SK-N-SH (cell line): Measurements from ENCODE around the gene TMED9. TPM values are rescaled to one million over a fixed set of nuclear protein-coding genes. Genes with fewer than 3 reads are reported as not detected.
A peak's percentile ranks its signal among the peaks of the same experiment; 100 is the strongest.

Source experiments
- CTCF ChIA-PET: fragments of 300-600, 350-600 bp; formaldehyde crosslinking; extraction: SDS; loops from one replicate; lab custom pipeline; 2021; lab: Yijun Ruan, JAX
- POLR2A ChIA-PET: fragments of 350-600 bp; sonication (Branson Sonifier 250); formaldehyde crosslinking; extraction: SDS; loops from one replicate; lab custom pipeline; 2020; ENCODE audit warnings: antibody characterized with exemption, inconsistent platforms; lab: Yijun Ruan, JAX
- DNase-seq: peaks from one replicate; pipeline ENCODE4 v3.0.0; 2012
- H2AFZ ChIP-seq: fragments of 200-600 bp; sonication (generic); 2 replicates; pipeline ENCODE4 v1.8.1; 2016; ENCODE audit warnings: antibody characterized with exemption, mild to moderate bottlenecking, low read depth
- H3F3A ChIP-seq: fragments of 200-600 bp; sonication (generic); replicated peaks from 2 replicates; pipeline ENCODE3; 2016; ENCODE audit warnings: antibody characterized with exemption, mild to moderate bottlenecking; ENCODE audit not compliant: insufficient read depth
- H3K27ac ChIP-seq, 2 experiments: fragments of 200-500 bp in 1 of 2; fragments of 200-600 bp in 1 of 2; sonication (Bioruptor generic) in 1 of 2; sonication (generic), shearing (Covaris generic) in 1 of 2; 2 replicates each; pipeline versions ENCODE4 v1.5.1 to v1.6.1; 2014 to 2016; ENCODE audit warnings: low read depth in 2 of 2, inconsistent platforms in 1 of 2, low read length in 1 of 2, mild to moderate bottlenecking in 1 of 2, mixed read lengths in 1 of 2
- H3K27me3 ChIP-seq: fragments of 200-600 bp; sonication (generic), shearing (Covaris generic); 2 replicates; pipeline ENCODE4 v1.6.1; 2016; ENCODE audit warnings: mixed run types; ENCODE audit not compliant: insufficient read depth
- H3K36me3 ChIP-seq, 2 experiments: fragments of 200-500 bp in 1 of 2; fragments of 200-600 bp in 1 of 2; sonication (Bioruptor generic) in 1 of 2; sonication (generic) in 1 of 2; replicated peaks in 1 of 2; 2 replicates each; pipeline versions ENCODE3 to v1.5.1; 2014 to 2016; ENCODE audit warnings: low read length in 1 of 2, mild to moderate bottlenecking in 1 of 2; ENCODE audit not compliant: insufficient read depth in 2 of 2, control insufficient read depth in 1 of 2
- H3K4me1 ChIP-seq, 2 experiments: fragments of 200-500 bp in 1 of 2; fragments of 200-600 bp in 1 of 2; sonication (Bioruptor generic) in 1 of 2; sonication (generic), shearing (Covaris generic) in 1 of 2; 2 replicates each; pipeline versions ENCODE4 v1.5.1 to v1.6.1; 2014 to 2016; ENCODE audit warnings: low read depth in 1 of 2, low read length in 1 of 2, mixed run types in 1 of 2; ENCODE audit not compliant: insufficient read depth in 2 of 2, control insufficient read depth in 1 of 2
- H3K4me2 ChIP-seq: fragments of 200-600 bp; sonication (generic), shearing (Covaris generic); 2 replicates; pipeline ENCODE4 v1.6.1; 2017; ENCODE audit warnings: mixed run types
- H3K4me3 ChIP-seq, 2 experiments: fragments of 200-500 bp in 1 of 2; fragments of 200-600 bp in 1 of 2; sonication (Bioruptor generic) in 1 of 2; sonication (generic), shearing (Covaris generic) in 1 of 2; 2 replicates each; pipeline versions ENCODE4 v1.5.1 to v1.8.1; 2014 to 2016; ENCODE audit warnings: low read depth in 2 of 2, inconsistent platforms in 1 of 2, low read length in 1 of 2, mild to moderate bottlenecking in 1 of 2, mixed read lengths in 1 of 2, moderate library complexity in 1 of 2
- H3K79me2 ChIP-seq: fragments of 200-600 bp; sonication (generic); 2 replicates; pipeline ENCODE4 v1.8.1; 2017; ENCODE audit warnings: mild to moderate bottlenecking; ENCODE audit not compliant: insufficient read depth
- H3K9ac ChIP-seq: fragments of 200-600 bp; sonication (generic); 2 replicates; pipeline ENCODE4 v1.6.1; 2017; ENCODE audit warnings: mixed run types
- H3K9me2 ChIP-seq: fragments of 200-600 bp; sonication (generic); 2 replicates; pipeline ENCODE4 v1.6.1; 2017; ENCODE audit warnings: mixed run types
- H3K9me3 ChIP-seq: fragments of 200-600 bp; sonication (generic); 2 replicates; pipeline ENCODE4 v1.6.1; 2017; ENCODE audit warnings: mixed run types, mild to moderate bottlenecking, moderate library complexity
- H4K20me1 ChIP-seq: fragments of 200-600 bp; sonication (generic); 2 replicates; pipeline ENCODE4 v1.6.1; 2017; ENCODE audit warnings: mild to moderate bottlenecking, mixed run types; ENCODE audit not compliant: insufficient read depth
- CHD2 ChIP-seq: fragments of 150-350 bp; IDR thresholded peaks from 2 replicates; pipeline ENCODE4 v1.6.1; 2018; ENCODE audit warnings: low read length; ENCODE audit not compliant: partially characterized antibody
- GABPA ChIP-seq: IDR thresholded peaks from 2 replicates; pipeline ENCODE4 v1.4.0; 2012; ENCODE audit warnings: low read depth, mild to moderate bottlenecking
- GATA2 ChIP-seq: sonication (generic); formaldehyde crosslinking; IDR thresholded peaks from 2 replicates; pipeline ENCODE4 v1.5.0; 2020; ENCODE audit warnings: mild to moderate bottlenecking, missing genetic modification reagents
- MXI1 ChIP-seq: IDR thresholded peaks from 2 replicates; pipeline ENCODE4 v1.6.1; 2012; ENCODE audit warnings: mild to moderate bottlenecking, low read depth, low read length, improper control_type of control experiment
- NRF1 ChIP-seq: IDR thresholded peaks from 2 replicates; pipeline ENCODE4 v1.6.1; 2012; ENCODE audit warnings: low read depth, mild to moderate bottlenecking, low read length
- POLR2AphosphoS5 ChIP-seq: IDR thresholded peaks from 2 replicates; pipeline ENCODE4 v1.6.1; 2012; ENCODE audit warnings: low read depth, low read length
- RAD21 ChIP-seq: IDR thresholded peaks from 2 replicates; pipeline ENCODE4 v1.6.1; 2012; ENCODE audit warnings: mild to moderate bottlenecking, low read length
- RCOR1 ChIP-seq: fragments of 150-350 bp; IDR thresholded peaks from 2 replicates; pipeline ENCODE4 v1.6.1; 2017; ENCODE audit warnings: antibody characterized with exemption, low read length
- RXRA ChIP-seq: IDR thresholded peaks from 2 replicates; pipeline ENCODE4 v1.4.0; 2012; ENCODE audit warnings: low read depth, mild to moderate bottlenecking, borderline replicate concordance
- SIN3A ChIP-seq: IDR thresholded peaks from 2 replicates; pipeline ENCODE4 v1.6.1; 2012; ENCODE audit warnings: low read depth, mild to moderate bottlenecking, low read length, moderate library complexity, borderline replicate concordance
- TAF1 ChIP-seq: IDR thresholded peaks from 2 replicates; pipeline ENCODE4 v1.6.1; 2012; ENCODE audit warnings: low read depth, mild to moderate bottlenecking, low read length, moderate library complexity, borderline replicate concordance
- WGBS: methylation state at CpG from one replicate; pipeline ENCODE4 v1.1.6; 2017; ENCODE audit warnings: low lambda C conversion rate; 5-methylcytosine and 5-hydroxymethylcytosine counted together
- polyA plus RNA-seq, 3 experiments: library from polyadenylated mRNA; depleted of rRNA; stranded (reverse); fragments of >200 nt; gene quantifications; 2 replicates each; pipeline ENCODE4 v1.2.3, GENCODE V29; 2012
- TF ChIP-seq, protein P1 (sequence below): IDR thresholded peaks from 2 replicates; pipeline ENCODE4 v1.6.1; 2012; ENCODE audit warnings: mild to moderate bottlenecking, low read depth, low read length, moderate library complexity
- TF ChIP-seq, protein P2 (sequence below): IDR thresholded peaks from 2 replicates; pipeline ENCODE4 v1.4.0; 2012; ENCODE audit warnings: low read depth

Gene TMED9
- polyA plus RNA-seq, 1 of the 3 experiments (the other 2 are of a cell fraction): 264 TPM

DNA sequence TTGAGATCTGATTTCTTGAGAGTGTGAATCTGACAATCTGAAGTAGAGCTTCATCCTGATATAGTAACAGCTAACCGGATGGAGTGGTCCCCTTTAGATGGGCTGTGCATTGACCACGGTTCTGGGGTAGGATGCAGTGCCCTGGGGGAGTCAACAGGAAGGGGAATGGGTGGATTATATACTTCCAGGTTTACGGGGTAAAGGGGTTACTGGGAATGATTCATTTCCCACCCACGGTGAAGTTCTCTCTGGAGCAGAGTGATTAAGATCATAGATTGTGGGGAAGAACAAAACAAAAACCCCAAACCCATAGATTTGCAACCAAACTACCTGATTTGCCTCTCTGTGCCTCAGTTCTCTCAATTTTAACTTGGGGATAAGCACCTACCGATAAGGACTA, 6.5 kb downstream of the TMED9 start:
- H3K9ac ChIP-seq: no peak overlapping the region
- POLR2A ChIA-PET: interaction anchor here (0.6 to 1.0 kb wide), 2 partner anchors 52 to 1236 kb away, joined by 3 read pairs; no protein-coding TSS in a partner anchor
- H3K79me2 ChIP-seq: peaks cover 29% of the 10 kb centered on the region
- DNase-seq: no peak
- H3K36me3 ChIP-seq: peaks cover 33 to 37% of the 10 kb centered on the region in 2 experiments
- peaks cover under 1% of the 10 kb centered on the region; the same call in 1 of the 2 replicates for H4K20me1 ChIP-seq
- whole genome bisulfite sequencing: 18% methylated on average over 5 of the region's 5 CpGs
- 0 out of 2 replicates have a peak overlapping the region, but pooled peaks have one; percentile 88 for H3K4me2 ChIP-seq
- TF ChIP-seq RAD21 (no peak), GABPA (peak; percentile 45; the same call in 1 of the 2 replicates)
- no peak overlapping the region for H3K4me3 ChIP-seq
- CTCF ChIA-PET: interaction anchor here (2.8 kb wide), 1 partner anchor 9 kb away, joined by 11 read pairs; no protein-coding TSS in a partner anchor
- no peak overlapping the region for H3K27ac ChIP-seq
- H3K9me2 ChIP-seq: no peaks in the 10 kb centered on the region
- H3F3A ChIP-seq: peaks cover 21% of the 10 kb centered on the region
- no peaks in the 10 kb centered on the region for H3K27me3 ChIP-seq
- H3K4me1 ChIP-seq: peaks cover 4 to 20% of the 10 kb centered on the region in 2 experiments; a peak in 2 of 4 replicates
- no peaks in the 10 kb centered on the region for H3K9me3 ChIP-seq
- H2AFZ ChIP-seq: 0 out of 2 replicates have a peak overlapping the region, but pooled peaks have one; percentile 45

DNA sequence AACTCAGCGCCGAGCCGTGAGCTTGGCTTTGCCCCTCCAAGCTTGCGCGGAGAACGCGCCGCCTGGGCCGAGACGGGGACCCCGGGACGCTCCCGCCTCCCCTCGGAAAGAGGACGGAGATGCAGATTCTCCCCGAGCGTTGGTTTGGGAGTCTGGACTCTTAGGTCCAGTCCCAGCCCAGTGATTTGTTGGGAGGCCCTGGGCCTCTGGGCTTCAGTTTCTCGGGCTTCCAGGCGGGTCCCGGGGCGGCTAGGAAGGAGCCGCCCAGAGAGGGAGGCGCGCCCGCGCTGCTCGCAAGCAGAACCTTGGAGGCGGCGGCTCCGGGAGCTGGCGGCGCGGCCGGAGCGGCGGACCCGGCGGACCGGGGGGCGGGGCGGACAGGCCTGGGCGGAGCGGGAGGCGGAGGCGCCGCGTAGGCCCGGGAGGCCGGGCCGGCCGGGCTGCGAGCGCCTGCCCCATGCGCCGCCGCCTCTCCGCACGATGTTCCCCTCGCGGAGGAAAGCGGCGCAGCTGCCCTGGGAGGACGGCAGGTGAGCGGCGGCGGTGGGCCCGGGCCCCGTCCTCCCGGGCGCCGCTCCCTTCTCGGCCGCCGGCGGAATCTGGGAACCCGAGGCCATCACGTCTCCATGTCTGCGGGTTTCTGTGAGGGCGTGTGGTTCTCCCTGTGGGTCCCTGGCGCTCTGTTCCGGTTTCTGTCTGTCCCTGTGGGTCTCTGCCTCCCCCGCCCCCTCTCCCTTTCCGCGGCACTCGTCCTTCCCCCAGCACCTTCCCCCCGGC, 7.9 kb downstream of the TMED9 start, which contains the start of gene B4GALT7:
Gene B4GALT7, plus strand, starts transcription at position 402 of the 777 bp plus-strand sequence. Its CDS starts 79 bp downstream, at position 481.
- Histone ChIP-seq H3K79me2 (peaks cover 19% of the 10 kb centered on the region), H2AFZ (peak within 1 kb of the TSS; percentile 96), H3K4me3 (peak within 1 kb of the TSS; percentile 81 to 87), H3K36me3 (peaks cover 18 to 22% of the 10 kb centered on the region in 2 experiments), H4K20me1 (no peaks in the 10 kb centered on the region), H3K9ac (peak within 1 kb of the TSS; percentile 89), H3K27me3 (no peaks in the 10 kb centered on the region), H3K27ac (peak within 1 kb of the TSS; percentile 69 to 85), H3F3A (peaks cover 18% of the 10 kb centered on the region), H3K9me2 (no peaks in the 10 kb centered on the region), H3K4me1 (peaks cover 3 to 19% of the 10 kb centered on the region in 2 experiments; a peak in 1 of 4 replicates), H3K9me3 (no peaks in the 10 kb centered on the region), H3K4me2 (peak within 1 kb of the TSS; percentile 88)
- TF ChIP-seq, protein P1, sequence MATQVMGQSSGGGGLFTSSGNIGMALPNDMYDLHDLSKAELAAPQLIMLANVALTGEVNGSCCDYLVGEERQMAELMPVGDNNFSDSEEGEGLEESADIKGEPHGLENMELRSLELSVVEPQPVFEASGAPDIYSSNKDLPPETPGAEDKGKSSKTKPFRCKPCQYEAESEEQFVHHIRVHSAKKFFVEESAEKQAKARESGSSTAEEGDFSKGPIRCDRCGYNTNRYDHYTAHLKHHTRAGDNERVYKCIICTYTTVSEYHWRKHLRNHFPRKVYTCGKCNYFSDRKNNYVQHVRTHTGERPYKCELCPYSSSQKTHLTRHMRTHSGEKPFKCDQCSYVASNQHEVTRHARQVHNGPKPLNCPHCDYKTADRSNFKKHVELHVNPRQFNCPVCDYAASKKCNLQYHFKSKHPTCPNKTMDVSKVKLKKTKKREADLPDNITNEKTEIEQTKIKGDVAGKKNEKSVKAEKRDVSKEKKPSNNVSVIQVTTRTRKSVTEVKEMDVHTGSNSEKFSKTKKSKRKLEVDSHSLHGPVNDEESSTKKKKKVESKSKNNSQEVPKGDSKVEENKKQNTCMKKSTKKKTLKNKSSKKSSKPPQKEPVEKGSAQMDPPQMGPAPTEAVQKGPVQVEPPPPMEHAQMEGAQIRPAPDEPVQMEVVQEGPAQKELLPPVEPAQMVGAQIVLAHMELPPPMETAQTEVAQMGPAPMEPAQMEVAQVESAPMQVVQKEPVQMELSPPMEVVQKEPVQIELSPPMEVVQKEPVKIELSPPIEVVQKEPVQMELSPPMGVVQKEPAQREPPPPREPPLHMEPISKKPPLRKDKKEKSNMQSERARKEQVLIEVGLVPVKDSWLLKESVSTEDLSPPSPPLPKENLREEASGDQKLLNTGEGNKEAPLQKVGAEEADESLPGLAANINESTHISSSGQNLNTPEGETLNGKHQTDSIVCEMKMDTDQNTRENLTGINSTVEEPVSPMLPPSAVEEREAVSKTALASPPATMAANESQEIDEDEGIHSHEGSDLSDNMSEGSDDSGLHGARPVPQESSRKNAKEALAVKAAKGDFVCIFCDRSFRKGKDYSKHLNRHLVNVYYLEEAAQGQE: peak; percentile 48; the same call in 1 of the 2 replicates
- no peak for TF ChIP-seq GATA2 (CRISPR knock-in tag)
- no peak for TF ChIP-seq RCOR1
- no peak for TF ChIP-seq RXRA
- TF ChIP-seq, protein P2, sequence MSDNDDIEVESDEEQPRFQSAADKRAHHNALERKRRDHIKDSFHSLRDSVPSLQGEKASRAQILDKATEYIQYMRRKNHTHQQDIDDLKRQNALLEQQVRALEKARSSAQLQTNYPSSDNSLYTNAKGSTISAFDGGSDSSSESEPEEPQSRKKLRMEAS: peak; percentile 43; the same call in 1 of the 2 replicates
- TF ChIP-seq GABPA: peak; percentile 70
- peak; percentile 22; the same call in 1 of the 2 replicates for TF ChIP-seq NRF1
- peak; percentile 39; the same call in 1 of the 2 replicates for TF ChIP-seq SIN3A
- peak; percentile 74 for TF ChIP-seq POLR2AphosphoS5
- TF ChIP-seq TAF1: peak; percentile 69
- peak; percentile 37 for TF ChIP-seq CHD2
- no peak; the same call in none of the 2 replicates for TF ChIP-seq MXI1
- ChIA-PET POLR2A (no interaction called here), CTCF (interaction anchor here (2.8 kb wide), 1 partner anchor 8 kb away, joined by 11 read pairs; no protein-coding TSS in a partner anchor)
- DNase-seq: peak; percentile 96
- WGBS: 3% methylated on average over 7 of the region's 86 CpGs
